HG03045 (cell line): ENCODE measurements around the gene SLC6A9.
A peak's percentile ranks its signal among the peaks of the same experiment; 100 is the strongest.

Source experiments
- ATAC-seq: cut with Tn5 transposase; IDR thresholded peaks from one replicate; pipeline ENCODE4 v1.9.1; 2021; ENCODE audit warnings: mild to moderate bottlenecking, moderate library complexity; ENCODE audit not compliant: unreplicated experiment

SLC6A9 gene

DNA sequence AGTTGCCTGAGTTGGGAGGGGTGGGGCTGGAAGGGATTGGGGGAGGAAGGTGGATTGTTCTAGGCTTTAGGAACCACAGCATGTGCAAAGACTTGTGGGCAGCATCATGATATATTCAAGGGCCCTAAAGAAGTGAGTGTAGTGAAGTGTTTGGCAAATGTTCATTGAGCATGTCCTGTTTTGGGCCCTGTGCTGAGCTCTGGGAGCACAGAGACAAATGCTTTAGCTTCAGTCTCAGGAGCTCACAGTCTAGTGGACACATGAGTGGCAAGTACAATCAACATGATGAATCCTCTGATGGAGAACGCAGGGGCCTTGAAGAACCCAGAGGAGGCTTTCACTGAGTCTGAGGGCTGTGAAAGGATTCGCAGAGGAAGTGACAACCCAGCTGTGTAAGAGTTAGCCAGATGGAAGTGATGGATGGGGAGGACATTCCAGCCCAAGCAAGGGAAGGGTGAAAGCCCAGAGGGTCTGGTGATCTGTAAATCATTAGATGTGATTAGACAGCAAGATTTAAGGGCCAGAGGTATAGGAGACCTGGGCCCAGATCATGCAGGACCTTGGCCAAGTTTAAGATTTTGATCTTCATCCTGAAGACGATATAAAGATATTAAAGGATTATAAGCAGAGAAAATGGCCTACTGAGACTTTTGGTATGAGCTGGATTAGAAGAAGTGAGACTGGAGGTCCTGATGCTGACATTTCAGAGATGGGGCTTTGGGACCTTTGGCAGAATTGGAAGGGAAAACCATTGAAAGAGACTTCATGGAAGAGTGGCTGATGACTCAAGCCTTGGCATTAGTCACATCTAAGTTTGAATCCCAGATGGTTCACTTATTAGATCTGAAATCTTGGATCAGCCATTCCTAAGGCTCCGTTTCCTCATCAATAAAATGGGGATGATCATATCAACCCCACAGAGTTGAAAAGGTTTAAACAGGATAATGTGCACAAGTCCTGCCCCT, 80.0 kb downstream of the SLC6A9 start:
- ATAC-seq, result no peak

GRCh38 chr1:43949678-43950077, 81.6 kb downstream of the SLC6A9 start:
- ATAC-seq, result no peak

DNA sequence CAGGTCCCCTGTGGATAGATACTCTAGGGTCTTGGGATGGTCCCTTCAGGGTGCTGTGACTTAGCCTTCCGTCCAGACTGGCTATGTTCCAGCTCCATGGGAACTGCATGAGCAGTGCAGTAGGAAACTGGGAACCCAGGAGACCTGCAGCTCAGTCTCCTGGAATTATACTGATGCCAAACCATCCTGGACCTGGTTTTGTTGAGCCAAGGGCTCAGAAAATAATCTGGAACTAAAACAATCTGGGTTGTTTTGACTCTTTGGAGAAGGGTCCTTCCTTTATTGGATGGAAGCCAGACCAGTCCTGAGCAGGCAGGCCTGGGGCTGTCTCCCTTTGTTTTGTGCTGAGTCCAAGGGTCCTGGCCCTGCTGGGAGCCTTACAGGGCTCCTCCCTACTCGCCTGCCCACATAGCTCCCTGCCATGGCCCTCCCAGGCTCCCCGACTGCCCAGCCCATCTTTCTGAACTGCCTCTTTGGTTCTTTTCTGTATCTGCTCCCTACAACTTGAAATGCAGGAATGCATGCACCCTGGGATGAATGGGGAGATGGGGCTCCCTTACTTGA, 83.3 kb downstream of the SLC6A9 start:
- no peak for ATAC-seq

- ATAC-seq, result peak; percentile 17
Observed at GRCh38 chr1:43947061-43947873, 84.0 kb downstream of the SLC6A9 start.
